SK-N-SH (cell line): ENCODE data around the gene ATF7IP2. TPM values are rescaled to one million over a fixed set of nuclear protein-coding genes. Genes with fewer than 3 reads are reported as not detected.

ENCODE experiments used
- CTCF ChIA-PET: fragments of 300-600, 350-600 bp; formaldehyde crosslinking; extraction: SDS; loops from one replicate; lab custom pipeline; 2021; lab: Yijun Ruan, JAX
- POLR2A ChIA-PET: fragments of 350-600 bp; sonication (Branson Sonifier 250); formaldehyde crosslinking; extraction: SDS; loops from one replicate; lab custom pipeline; 2020; ENCODE audit warnings: antibody characterized with exemption, inconsistent platforms; lab: Yijun Ruan, JAX
- DNase-seq: peaks from one replicate; pipeline ENCODE4 v3.0.0; 2012
- H2AFZ ChIP-seq: fragments of 200-600 bp; sonication (generic); 2 replicates; pipeline ENCODE4 v1.8.1; 2016; ENCODE audit warnings: antibody characterized with exemption, mild to moderate bottlenecking, low read depth
- H3F3A ChIP-seq: fragments of 200-600 bp; sonication (generic); replicated peaks from 2 replicates; pipeline ENCODE3; 2016; ENCODE audit warnings: antibody characterized with exemption, mild to moderate bottlenecking; ENCODE audit not compliant: insufficient read depth
- H3K27ac ChIP-seq, 2 experiments: fragments of 200-500 bp in 1 of 2; fragments of 200-600 bp in 1 of 2; sonication (Bioruptor generic) in 1 of 2; sonication (generic), shearing (Covaris generic) in 1 of 2; 2 replicates each; pipeline versions ENCODE4 v1.5.1 to v1.6.1; 2014 to 2016; ENCODE audit warnings: low read depth in 2 of 2, inconsistent platforms in 1 of 2, low read length in 1 of 2, mild to moderate bottlenecking in 1 of 2, mixed read lengths in 1 of 2
- H3K27me3 ChIP-seq: fragments of 200-600 bp; sonication (generic), shearing (Covaris generic); 2 replicates; pipeline ENCODE4 v1.6.1; 2016; ENCODE audit warnings: mixed run types; ENCODE audit not compliant: insufficient read depth
- H3K36me3 ChIP-seq, 2 experiments: fragments of 200-500 bp in 1 of 2; fragments of 200-600 bp in 1 of 2; sonication (Bioruptor generic) in 1 of 2; sonication (generic) in 1 of 2; replicated peaks in 1 of 2; 2 replicates each; pipeline versions ENCODE3 to v1.5.1; 2014 to 2016; ENCODE audit warnings: low read length in 1 of 2, mild to moderate bottlenecking in 1 of 2; ENCODE audit not compliant: insufficient read depth in 2 of 2, control insufficient read depth in 1 of 2
- H3K4me1 ChIP-seq, 2 experiments: fragments of 200-500 bp in 1 of 2; fragments of 200-600 bp in 1 of 2; sonication (Bioruptor generic) in 1 of 2; sonication (generic), shearing (Covaris generic) in 1 of 2; 2 replicates each; pipeline versions ENCODE4 v1.5.1 to v1.6.1; 2014 to 2016; ENCODE audit warnings: low read depth in 1 of 2, low read length in 1 of 2, mixed run types in 1 of 2; ENCODE audit not compliant: insufficient read depth in 2 of 2, control insufficient read depth in 1 of 2
- H3K4me2 ChIP-seq: fragments of 200-600 bp; sonication (generic), shearing (Covaris generic); 2 replicates; pipeline ENCODE4 v1.6.1; 2017; ENCODE audit warnings: mixed run types
- H3K4me3 ChIP-seq, 2 experiments: fragments of 200-500 bp in 1 of 2; fragments of 200-600 bp in 1 of 2; sonication (Bioruptor generic) in 1 of 2; sonication (generic), shearing (Covaris generic) in 1 of 2; 2 replicates each; pipeline versions ENCODE4 v1.5.1 to v1.8.1; 2014 to 2016; ENCODE audit warnings: low read depth in 2 of 2, inconsistent platforms in 1 of 2, low read length in 1 of 2, mild to moderate bottlenecking in 1 of 2, mixed read lengths in 1 of 2, moderate library complexity in 1 of 2
- H3K79me2 ChIP-seq: fragments of 200-600 bp; sonication (generic); 2 replicates; pipeline ENCODE4 v1.8.1; 2017; ENCODE audit warnings: mild to moderate bottlenecking; ENCODE audit not compliant: insufficient read depth
- H3K9ac ChIP-seq: fragments of 200-600 bp; sonication (generic); 2 replicates; pipeline ENCODE4 v1.6.1; 2017; ENCODE audit warnings: mixed run types
- H3K9me2 ChIP-seq: fragments of 200-600 bp; sonication (generic); 2 replicates; pipeline ENCODE4 v1.6.1; 2017; ENCODE audit warnings: mixed run types
- H3K9me3 ChIP-seq: fragments of 200-600 bp; sonication (generic); 2 replicates; pipeline ENCODE4 v1.6.1; 2017; ENCODE audit warnings: mixed run types, mild to moderate bottlenecking, moderate library complexity
- H4K20me1 ChIP-seq: fragments of 200-600 bp; sonication (generic); 2 replicates; pipeline ENCODE4 v1.6.1; 2017; ENCODE audit warnings: mild to moderate bottlenecking, mixed run types; ENCODE audit not compliant: insufficient read depth
- CHD2 ChIP-seq: fragments of 150-350 bp; IDR thresholded peaks from 2 replicates; pipeline ENCODE4 v1.6.1; 2018; ENCODE audit warnings: low read length; ENCODE audit not compliant: partially characterized antibody
- CTCF ChIP-seq: fragments of 200-600 bp; sonication (generic); IDR thresholded peaks from 2 replicates; pipeline ENCODE4 v1.6.1; 2017; ENCODE audit warnings: antibody characterized with exemption, mild to moderate bottlenecking, moderate library complexity
- EP300 ChIP-seq, 2 experiments: IDR thresholded peaks; 2 replicates each; pipeline versions ENCODE4 v1.4.0 to v1.6.1; 2012; ENCODE audit warnings: borderline replicate concordance in 1 of 2, low read depth in 1 of 2, low read length in 1 of 2
- EZH2phosphoT487 ChIP-seq: fragments of 200-600 bp; sonication (generic); IDR thresholded peaks from 2 replicates; pipeline ENCODE4 v1.6.1; 2017; ENCODE audit warnings: low read depth, mixed run types, mild to moderate bottlenecking, antibody characterized with exemption, moderate library complexity, borderline replicate concordance
- FOXJ3 ChIP-seq: sonication (generic); formaldehyde crosslinking; IDR thresholded peaks from 2 replicates; pipeline ENCODE4 v1.5.1; 2020; ENCODE audit warnings: mild to moderate bottlenecking, missing genetic modification reagents
- FOXM1 ChIP-seq: IDR thresholded peaks from 2 replicates; pipeline ENCODE4 v1.4.0; 2012; ENCODE audit warnings: low read depth, mild to moderate bottlenecking
- GABPA ChIP-seq: IDR thresholded peaks from 2 replicates; pipeline ENCODE4 v1.4.0; 2012; ENCODE audit warnings: low read depth, mild to moderate bottlenecking
- IRF3 ChIP-seq: fragments of 150-350 bp; IDR thresholded peaks from 2 replicates; pipeline ENCODE4 v1.6.1; 2016; ENCODE audit warnings: mild to moderate bottlenecking, low read depth, low read length
- JUND ChIP-seq: IDR thresholded peaks from 2 replicates; pipeline ENCODE4 v1.4.0; 2012
- MAX ChIP-seq: IDR thresholded peaks from 2 replicates; pipeline ENCODE4 v1.4.0; 2012; ENCODE audit warnings: low read depth
- MXI1 ChIP-seq: IDR thresholded peaks from 2 replicates; pipeline ENCODE4 v1.6.1; 2012; ENCODE audit warnings: mild to moderate bottlenecking, low read depth, low read length, improper control_type of control experiment
- NRF1 ChIP-seq: IDR thresholded peaks from 2 replicates; pipeline ENCODE4 v1.6.1; 2012; ENCODE audit warnings: low read depth, mild to moderate bottlenecking, low read length
- PBX3 ChIP-seq: IDR thresholded peaks from 2 replicates; pipeline ENCODE4; 2012
- POLR2AphosphoS5 ChIP-seq: IDR thresholded peaks from 2 replicates; pipeline ENCODE4 v1.6.1; 2012; ENCODE audit warnings: low read depth, low read length
- RAD21 ChIP-seq: IDR thresholded peaks from 2 replicates; pipeline ENCODE4 v1.6.1; 2012; ENCODE audit warnings: mild to moderate bottlenecking, low read length
- RCOR1 ChIP-seq: fragments of 150-350 bp; IDR thresholded peaks from 2 replicates; pipeline ENCODE4 v1.6.1; 2017; ENCODE audit warnings: antibody characterized with exemption, low read length
- RXRA ChIP-seq: IDR thresholded peaks from 2 replicates; pipeline ENCODE4 v1.4.0; 2012; ENCODE audit warnings: low read depth, mild to moderate bottlenecking, borderline replicate concordance
- SIN3A ChIP-seq: IDR thresholded peaks from 2 replicates; pipeline ENCODE4 v1.6.1; 2012; ENCODE audit warnings: low read depth, mild to moderate bottlenecking, low read length, moderate library complexity, borderline replicate concordance
- TAF1 ChIP-seq: IDR thresholded peaks from 2 replicates; pipeline ENCODE4 v1.6.1; 2012; ENCODE audit warnings: low read depth, mild to moderate bottlenecking, low read length, moderate library complexity, borderline replicate concordance
- TEAD4 ChIP-seq: IDR thresholded peaks from 2 replicates; pipeline ENCODE4 v1.4.0; 2012; ENCODE audit warnings: mild to moderate bottlenecking, borderline replicate concordance; ENCODE audit not compliant: insufficient read depth
- YY1 ChIP-seq: IDR thresholded peaks from 2 replicates; pipeline ENCODE4 v1.4.0; 2012; ENCODE audit warnings: low read depth, mild to moderate bottlenecking
- WGBS: methylation state at CpG from one replicate; pipeline ENCODE4 v1.1.6; 2017; ENCODE audit warnings: low lambda C conversion rate; 5-methylcytosine and 5-hydroxymethylcytosine counted together
- polyA plus RNA-seq, 3 experiments: library from polyadenylated mRNA; depleted of rRNA; stranded (reverse); fragments of >200 nt; gene quantifications; 2 replicates each; pipeline ENCODE4 v1.2.3, GENCODE V29; 2012

The ATF7IP2 gene
- polyA plus RNA-seq, 1 of the 3 experiments (the other 2 are of a cell fraction), result 0.35 TPM

GRCh38 chr16:10441726-10442125, 55.9 kb downstream of the ATF7IP2 start:
- H3K27me3 ChIP-seq, result no peaks in the 10 kb centered on the region
- no peak overlapping the region for H3K4me2 ChIP-seq
- no peaks in the 10 kb centered on the region for H4K20me1 ChIP-seq
- H3K4me1 ChIP-seq, result no peaks in the 10 kb centered on the region
- H3K9me3 ChIP-seq, result no peaks in the 10 kb centered on the region
- H3F3A ChIP-seq, result no peaks in the 10 kb centered on the region
- no peaks in the 10 kb centered on the region for H3K79me2 ChIP-seq
- H2AFZ ChIP-seq, result no peak overlapping the region
- no peak overlapping the region for H3K4me3 ChIP-seq
- no peaks in the 10 kb centered on the region for H3K36me3 ChIP-seq
- H3K9me2 ChIP-seq, result no peaks in the 10 kb centered on the region
- H3K9ac ChIP-seq, result no peak overlapping the region
- H3K27ac ChIP-seq, result no peak overlapping the region
- no peak for DNase-seq
- CTCF ChIA-PET, result no interaction called here
- POLR2A ChIA-PET, result no interaction called here
- TF ChIP-seq MXI1, result no peak
- no peak for TF ChIP-seq POLR2AphosphoS5
- no peak for TF ChIP-seq FOXM1
- TF ChIP-seq GABPA, result no peak
- TF ChIP-seq SIN3A, result no peak
- TF ChIP-seq RAD21, result no peak
- TF ChIP-seq RXRA, result no peak
- TF ChIP-seq JUND, result no peak
- TF ChIP-seq CTCF, result no peak
- no peak for TF ChIP-seq PBX3
- no peak for TF ChIP-seq IRF3
- no peak for TF ChIP-seq EZH2phosphoT487
- TF ChIP-seq YY1, result no peak
- TF ChIP-seq CHD2, result no peak
- TF ChIP-seq RCOR1, result no peak
- no peak for TF ChIP-seq NRF1
- TF ChIP-seq, all 33 proteins: peak for 0
- WGBS, result 38% methylated on average over 3 of the region's 3 CpGs

GRCh38 chr16:10447289-10447688, 61.4 kb downstream of the ATF7IP2 start:
- no peak for DNase-seq
- Histone ChIP-seq H3K4me3 (no peak overlapping the region), H4K20me1 (no peaks in the 10 kb centered on the region), H3K9me2 (no peaks in the 10 kb centered on the region), H3F3A (no peaks in the 10 kb centered on the region)
- TF ChIP-seq MXI1 (no peak), TEAD4 (no peak), YY1 (no peak), MAX (no peak), EP300 (IDR thresholded peaks at IDR 0.05; ENCODE audit: borderline replicate concordance in 1 of 2, low read depth in 1 of 2, low read length in 1 of 2) (no peak), NRF1 (no peak), POLR2AphosphoS5 (no peak), TAF1 (no peak), IRF3 (no peak), FOXJ3 (CRISPR knock-in tag) (no peak), CTCF (no peak)
- TF ChIP-seq, all 33 proteins: peak for 0
- Histone ChIP-seq H3K9me3 (no peaks in the 10 kb centered on the region; the same call in 1 of the 2 replicates), H3K4me1 (no peaks in the 10 kb centered on the region), H3K27ac (no peak overlapping the region), H2AFZ (no peak overlapping the region), H3K79me2 (no peaks in the 10 kb centered on the region), H3K9ac (no peak overlapping the region), H3K36me3 (no peaks in the 10 kb centered on the region), H3K4me2 (no peak overlapping the region), H3K27me3 (no peaks in the 10 kb centered on the region)
- ChIA-PET POLR2A (no interaction called here), CTCF (no interaction called here)
- WGBS, result 57% methylated on average over 9 of the region's 9 CpGs
